Prostate gland (tissue), 2 donors: ENCODE results near the gene GPRC5B. TPM values are rescaled to one million over a fixed set of nuclear protein-coding genes. Genes with fewer than 3 reads are reported as not detected.

ENCODE experiments used
- DNase-seq: peaks from one replicate; pipeline ENCODE4 v3.0.0-alpha.2; 2019; ENCODE audit warnings: low spot score
- H3K27ac ChIP-seq, 2 donors: fragments of 200-600 bp; sonication (generic); 2 replicates each; pipeline ENCODE4 v1.5.1; 2017 to 2019
- H3K27me3 ChIP-seq: fragments of 200-600 bp; sonication (generic); replicated peaks from 2 replicates; pipeline ENCODE4 v1.5.1; 2019; ENCODE audit not compliant: insufficient read depth
- H3K36me3 ChIP-seq, 2 donors: fragments of 200-600 bp; sonication (generic); 1 replicate in 1 of 2; 2 replicates in 1 of 2; pipeline versions ENCODE4 v1.5.1 to v1.8.1; 2017 to 2019
- H3K4me1 ChIP-seq: fragments of 200-600 bp; sonication (generic); replicated peaks from 2 replicates; pipeline ENCODE4 v1.5.1; 2019
- H3K4me3 ChIP-seq, 2 donors: fragments of 200-600 bp; sonication (generic); 2 replicates each; pipeline ENCODE4 v1.5.1; 2017 to 2019
- H3K9me3 ChIP-seq: fragments of 200-600 bp; sonication (generic); 2 replicates; pipeline ENCODE4 v1.5.1; 2017
- CTCF ChIP-seq, 4 experiments: fragments of 200-600 bp in 2 of 4; fragments of 450-650 bp in 2 of 4; sonication (generic) in 2 of 4; IDR thresholded peaks; 1 replicate in 3 of 4; 2 replicates in 1 of 4; pipeline ENCODE4 v1.5.1; 2016 to 2019; ENCODE audit warnings: antibody characterized with exemption in 4 of 4, mild to moderate bottlenecking in 2 of 4, moderate library complexity in 2 of 4
- POLR2A ChIP-seq: fragments of 450-650 bp; IDR thresholded peaks from one replicate; pipeline ENCODE4 v1.6.1; 2016; ENCODE audit warnings: antibody characterized with exemption, mild to moderate bottlenecking
- POLR2AphosphoS5 ChIP-seq: sonication (generic); formaldehyde crosslinking; IDR thresholded peaks from one replicate; pipeline ENCODE4 v1.6.1; 2017; ENCODE audit warnings: antibody characterized with exemption
- WGBS: methylation state at CpG from one replicate; pipeline ENCODE4 v1.1.5; 2018; 5-methylcytosine and 5-hydroxymethylcytosine counted together
- intact Hi-C: fragments of 100-400 bp; cut with DNase I; formaldehyde crosslinking; loops from one replicate; pipeline ENCODE4 v1.14.2; 2022
- total RNA-seq, 2 donors: library from RNA; depleted of rRNA; stranded (reverse); fragments of >200 nt; gene quantifications; one replicate each; pipeline ENCODE4 v1.1.0, GENCODE V29; 2016

The GPRC5B gene
- total RNA-seq, 2 donors from 2014 or later = 19.4 to 256 TPM

GRCh38 chr16:19831678-19832077 is 53.0 kb downstream of the GPRC5B start:
- no peak overlapping the region for H3K4me3 ChIP-seq
- no peak for DNase-seq
- no peaks in the 10 kb centered on the region for H3K9me3 ChIP-seq
- no peaks in the 10 kb centered on the region for H3K36me3 ChIP-seq
- WGBS = 54% methylated on average over 6 of the region's 6 CpGs
- no peaks in the 10 kb centered on the region for H3K27me3 ChIP-seq
- H3K27ac ChIP-seq = peak overlapping the region in 1 of 2 donors; percentile 30
- no peak for TF ChIP-seq CTCF (IDR thresholded peaks at IDR 0.05)
- TF ChIP-seq POLR2A = no peak
- no peak for TF ChIP-seq POLR2AphosphoS5
- no peaks in the 10 kb centered on the region for H3K4me1 ChIP-seq
- intact Hi-C loops = no loop called here

DNA sequence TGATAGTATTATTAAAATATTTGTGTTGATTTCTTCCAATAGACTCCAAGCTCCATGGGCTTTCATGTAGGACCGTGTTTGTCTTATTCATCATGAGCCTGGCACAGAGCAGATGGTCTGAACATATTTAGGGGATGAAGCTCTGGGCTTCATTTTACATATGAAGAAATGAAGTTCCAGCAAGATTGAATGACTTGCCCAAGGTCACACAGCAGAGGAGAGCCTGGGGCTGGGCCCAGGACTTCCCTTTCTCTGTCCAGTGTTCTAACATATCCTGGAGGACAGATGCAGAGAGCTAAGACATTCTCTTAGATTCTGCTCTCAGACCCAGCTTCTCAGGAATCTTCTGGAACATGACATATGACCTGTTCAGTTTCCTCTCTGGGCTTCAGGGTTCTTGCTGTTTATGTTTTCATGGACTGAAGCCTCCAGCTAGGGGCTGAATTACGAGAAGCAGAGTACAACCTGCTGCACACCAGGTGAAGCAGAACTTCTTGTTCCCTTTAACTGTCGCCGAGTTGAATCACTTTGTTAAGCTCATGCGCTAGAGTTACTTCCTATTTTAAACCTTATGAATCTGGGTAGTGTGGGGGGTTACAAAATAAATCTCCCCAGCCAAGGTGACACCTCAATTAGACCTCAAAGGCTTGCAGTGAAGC is 53.6 kb downstream of the GPRC5B start:
- no peak for TF ChIP-seq POLR2A
- TF ChIP-seq POLR2AphosphoS5 = peak; percentile 33
- TF ChIP-seq CTCF (IDR thresholded peaks at IDR 0.05) = no peak
- no peak for DNase-seq
- H3K27ac ChIP-seq = peak overlapping the region in 1 of 2 donors; percentile 30
- no peaks in the 10 kb centered on the region for H3K4me1 ChIP-seq
- no peak overlapping the region for H3K4me3 ChIP-seq
- intact Hi-C loops = no loop called here
- no peaks in the 10 kb centered on the region for H3K36me3 ChIP-seq
- H3K27me3 ChIP-seq = no peaks in the 10 kb centered on the region
- H3K9me3 ChIP-seq = no peaks in the 10 kb centered on the region
- 50% methylated on average over 5 of the region's 5 CpGs for WGBS

DNA sequence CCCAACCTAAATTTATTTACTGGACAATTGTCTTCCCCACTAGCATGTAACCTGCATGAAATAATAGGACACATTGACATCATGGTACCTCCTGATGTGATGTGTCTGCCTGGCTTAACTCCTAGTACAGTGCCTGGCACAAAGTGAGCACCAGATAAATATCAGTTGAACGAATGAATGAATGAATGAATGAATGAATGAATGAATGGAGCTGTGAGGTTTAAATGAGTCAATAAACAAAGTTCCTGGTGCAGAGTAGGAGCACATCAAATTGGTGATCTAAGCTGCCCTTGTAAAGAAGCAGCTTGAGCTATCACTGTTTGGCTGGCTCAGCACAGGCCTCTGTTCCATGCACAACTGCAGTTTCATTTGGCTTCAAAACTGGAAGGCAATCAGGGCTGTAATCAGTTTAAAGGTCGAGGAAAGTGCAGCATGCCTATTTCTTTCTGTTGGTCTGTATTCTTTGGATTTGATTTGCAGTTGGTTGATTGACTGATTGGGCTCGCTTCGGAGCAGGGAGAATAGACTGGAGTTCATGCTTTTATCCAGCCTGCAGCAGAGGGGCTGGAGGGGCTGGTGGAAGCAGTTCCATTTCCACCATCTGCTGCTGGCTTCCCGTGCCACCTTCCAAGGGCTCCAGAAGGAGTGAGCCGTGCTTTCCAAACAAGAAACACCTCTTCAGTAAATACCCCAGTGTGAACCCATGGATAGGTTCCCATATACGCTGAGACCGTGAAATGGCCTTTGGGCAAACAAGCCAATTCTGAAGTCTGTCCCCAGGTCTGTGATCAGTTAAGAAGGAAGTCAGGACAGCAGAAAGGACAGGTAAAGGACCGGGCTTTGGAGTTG is 54.6 kb downstream of the GPRC5B start:
- 66% methylated on average over 9 of the region's 9 CpGs for WGBS
- DNase-seq = no peak
- H3K27me3 ChIP-seq = no peaks in the 10 kb centered on the region
- H3K4me1 ChIP-seq = no peaks in the 10 kb centered on the region
- H3K4me3 ChIP-seq = no peak overlapping the region
- intact Hi-C loops = no loop called here
- H3K9me3 ChIP-seq = no peaks in the 10 kb centered on the region
- H3K36me3 ChIP-seq = no peaks in the 10 kb centered on the region
- no peak for TF ChIP-seq POLR2A
- no peak for TF ChIP-seq POLR2AphosphoS5
- TF ChIP-seq CTCF (IDR thresholded peaks at IDR 0.05) = no peak
- peak overlapping the region in 1 of 2 donors; percentile 30 for H3K27ac ChIP-seq

DNA sequence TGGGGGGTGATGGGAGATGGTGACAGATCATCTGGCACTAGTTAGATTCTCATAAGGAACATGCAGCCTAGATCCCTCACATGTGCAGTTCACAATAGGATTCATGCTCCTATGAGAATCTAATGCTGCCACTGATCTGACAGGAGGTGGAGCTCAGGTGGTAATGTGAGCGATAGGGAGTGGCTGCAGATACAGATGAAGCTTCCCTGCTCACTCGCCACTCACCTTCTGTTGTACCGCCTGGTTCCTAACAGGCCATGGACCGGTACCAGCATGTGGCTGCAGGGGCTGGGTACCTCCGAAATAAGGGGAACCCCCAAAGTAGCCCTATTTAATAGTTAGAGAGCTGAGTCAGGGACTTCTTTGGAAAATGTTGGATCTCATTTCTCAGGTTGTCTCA is 60.4 kb downstream of the GPRC5B start:
- no peak for DNase-seq
- no peak for TF ChIP-seq POLR2A
- TF ChIP-seq POLR2AphosphoS5 = no peak
- TF ChIP-seq CTCF (IDR thresholded peaks at IDR 0.05) = no peak
- WGBS = 94% methylated on average over 5 of the region's 5 CpGs
- no peak overlapping the region for H3K4me3 ChIP-seq
- H3K27me3 ChIP-seq = no peaks in the 10 kb centered on the region
- H3K36me3 ChIP-seq = no peaks in the 10 kb centered on the region
- H3K27ac ChIP-seq = no peak overlapping the region
- no peaks in the 10 kb centered on the region for H3K9me3 ChIP-seq
- H3K4me1 ChIP-seq = no peaks in the 10 kb centered on the region
- intact Hi-C loops = no loop called here
